Tibial artery (tissue), 4 donors: ENCODE results near the gene TMEM125.

Experiments
- DNase-seq, 2 donors: peaks; one replicate each; pipeline ENCODE4 v3.0.0-alpha.2; 2019
- H3K27ac ChIP-seq, 2 donors: fragments of 200-600 bp; sonication (generic) in 1 of 2; 1 replicate in 1 of 2; 2 replicates in 1 of 2; pipeline ENCODE4 v1.5.1; 2018 to 2019; ENCODE audit warnings: mild to moderate bottlenecking in 1 of 2
- H3K27me3 ChIP-seq, 2 donors: fragments of 200-600 bp; sonication (generic) in 1 of 2; one replicate each; pipeline versions ENCODE4 v1.5.1 to v1.6.0; 2016 to 2019
- H3K36me3 ChIP-seq, 3 donors: fragments of 200-600 bp; sonication (generic) in 2 of 3; one replicate each; pipeline ENCODE4 v1.5.1; 2016 to 2019; ENCODE audit warnings: mild to moderate bottlenecking in 2 of 3
- H3K4me1 ChIP-seq, 4 donors: fragments of 200-600 bp; sonication (generic) in 2 of 4; 1 replicate in 3 of 4; 2 replicates in 1 of 4; pipeline ENCODE4 v1.5.1; 2016 to 2019
- H3K4me3 ChIP-seq, 2 donors: fragments of 200-600 bp; sonication (generic) in 1 of 2; 1 replicate in 1 of 2; 2 replicates in 1 of 2; pipeline ENCODE4 v1.5.1; 2018 to 2019; ENCODE audit warnings: mild to moderate bottlenecking in 2 of 2
- H3K9me3 ChIP-seq, 3 donors: fragments of 200-600 bp; sonication (generic) in 1 of 3; one replicate each; pipeline ENCODE4 v1.5.1; 2016 to 2019
- intact Hi-C: fragments of 100-400 bp; cut with DNase I; formaldehyde crosslinking; loops from one replicate; pipeline ENCODE4 v1.15.0; 2023; ENCODE audit warnings: low total_unique reads
- TF ChIP-seq, protein P1 (sequence below), 2 experiments: fragments of 200-600 bp in 1 of 2; fragments of 450-650 bp in 1 of 2; IDR thresholded peaks; one replicate each; pipeline ENCODE4 v1.5.1; 2017 to 2019; ENCODE audit warnings: antibody characterized with exemption in 2 of 2, mild to moderate bottlenecking in 1 of 2, moderate library complexity in 1 of 2

The TMEM125 gene

DNA sequence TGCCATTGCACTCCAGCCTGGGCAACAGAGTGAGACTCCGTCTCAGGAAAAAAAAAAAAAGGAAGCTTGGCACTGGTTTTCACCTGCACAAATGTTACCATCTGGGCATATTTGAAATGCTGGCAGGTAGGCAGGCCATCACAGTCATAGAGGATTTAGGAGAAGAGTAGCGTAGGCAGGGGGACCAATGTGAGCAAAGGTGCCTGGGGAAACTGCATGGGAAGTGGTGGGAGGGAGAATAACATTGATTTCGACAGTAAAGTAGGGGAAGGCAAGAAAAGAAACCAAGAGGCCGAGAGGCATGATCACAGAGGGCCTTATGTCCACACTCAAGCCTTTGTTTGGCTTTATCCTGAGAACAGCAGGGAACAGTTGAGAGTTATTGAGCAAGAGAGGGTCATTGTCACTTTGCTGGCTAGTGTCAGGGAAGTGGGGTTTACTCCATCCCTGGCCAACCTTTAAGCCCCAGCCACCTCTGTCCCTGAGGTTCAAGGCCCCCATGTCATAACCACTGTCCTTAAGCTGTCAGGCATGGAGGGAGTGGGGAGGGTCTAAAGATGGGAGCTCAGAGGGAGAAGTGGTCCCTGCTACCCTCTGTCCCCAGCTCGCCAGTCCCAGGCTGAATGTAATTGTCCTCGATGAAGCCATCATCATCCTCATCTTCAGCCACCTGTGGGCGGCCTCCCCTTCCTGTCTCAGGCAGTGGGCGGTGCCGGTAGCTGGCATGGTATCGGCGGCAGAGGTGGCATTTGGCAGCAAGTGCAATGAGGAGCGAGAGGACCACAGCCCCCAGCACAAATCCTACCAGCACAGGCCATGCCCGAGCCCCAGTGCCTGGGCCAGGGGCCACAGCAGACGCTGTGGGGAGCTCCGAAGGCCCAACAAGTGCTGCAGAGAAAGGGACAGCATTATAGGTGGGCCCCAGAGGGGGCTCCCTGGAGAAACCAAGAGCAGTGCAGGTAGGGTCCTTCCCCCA, 12.7 kb downstream of the TMEM125 start:
- no peak for DNase-seq
- H3K4me3 ChIP-seq, result no peak overlapping the region
- H3K36me3 ChIP-seq, result peaks cover 0 to 5% (median 0%) of the 10 kb centered on the region in 3 donors
- TF ChIP-seq, protein P1, sequence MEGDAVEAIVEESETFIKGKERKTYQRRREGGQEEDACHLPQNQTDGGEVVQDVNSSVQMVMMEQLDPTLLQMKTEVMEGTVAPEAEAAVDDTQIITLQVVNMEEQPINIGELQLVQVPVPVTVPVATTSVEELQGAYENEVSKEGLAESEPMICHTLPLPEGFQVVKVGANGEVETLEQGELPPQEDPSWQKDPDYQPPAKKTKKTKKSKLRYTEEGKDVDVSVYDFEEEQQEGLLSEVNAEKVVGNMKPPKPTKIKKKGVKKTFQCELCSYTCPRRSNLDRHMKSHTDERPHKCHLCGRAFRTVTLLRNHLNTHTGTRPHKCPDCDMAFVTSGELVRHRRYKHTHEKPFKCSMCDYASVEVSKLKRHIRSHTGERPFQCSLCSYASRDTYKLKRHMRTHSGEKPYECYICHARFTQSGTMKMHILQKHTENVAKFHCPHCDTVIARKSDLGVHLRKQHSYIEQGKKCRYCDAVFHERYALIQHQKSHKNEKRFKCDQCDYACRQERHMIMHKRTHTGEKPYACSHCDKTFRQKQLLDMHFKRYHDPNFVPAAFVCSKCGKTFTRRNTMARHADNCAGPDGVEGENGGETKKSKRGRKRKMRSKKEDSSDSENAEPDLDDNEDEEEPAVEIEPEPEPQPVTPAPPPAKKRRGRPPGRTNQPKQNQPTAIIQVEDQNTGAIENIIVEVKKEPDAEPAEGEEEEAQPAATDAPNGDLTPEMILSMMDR (IDR thresholded peaks at IDR 0.05), result no peak
- H3K27ac ChIP-seq, result no peak overlapping the region
- H3K27me3 ChIP-seq, result peaks cover 0 to 10% of the 10 kb centered on the region in 2 donors
- no peaks in the 10 kb centered on the region for H3K4me1 ChIP-seq
- H3K9me3 ChIP-seq, result no peaks in the 10 kb centered on the region
- intact Hi-C loops, result no loop called here

DNA sequence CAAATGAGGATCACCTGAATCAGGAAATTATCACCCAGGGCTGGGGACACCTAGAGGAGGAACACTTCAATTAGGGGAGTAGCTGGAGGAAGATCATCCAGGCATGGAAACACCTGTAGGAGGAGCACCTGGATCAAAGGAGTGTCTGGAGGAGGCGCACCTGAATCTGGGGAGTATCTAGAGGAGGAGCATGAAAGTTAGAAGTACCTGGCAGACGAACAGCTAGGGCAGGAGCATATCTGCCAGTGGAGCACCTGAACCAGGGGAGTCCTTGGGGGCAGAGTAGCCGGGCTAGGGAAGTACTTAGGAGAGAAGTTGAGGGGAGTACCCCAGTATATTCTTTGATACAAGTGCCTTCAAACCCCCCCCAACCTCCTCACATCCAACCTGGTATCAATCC, 14.3 kb downstream of the TMEM125 start:
- H3K36me3 ChIP-seq, result peaks cover 0 to 5% (median 0%) of the 10 kb centered on the region in 3 donors
- peaks cover 0 to 10% of the 10 kb centered on the region in 2 donors for H3K27me3 ChIP-seq
- peak in 1 of 2 donors; percentile 24 for DNase-seq
- TF ChIP-seq, protein P1 (IDR thresholded peaks at IDR 0.05), result no peak
- H3K4me1 ChIP-seq, result no peaks in the 10 kb centered on the region
- intact Hi-C loops, result no loop called here
- no peaks in the 10 kb centered on the region for H3K9me3 ChIP-seq
- H3K4me3 ChIP-seq, result no peak overlapping the region
- H3K27ac ChIP-seq, result no peak overlapping the region

DNA sequence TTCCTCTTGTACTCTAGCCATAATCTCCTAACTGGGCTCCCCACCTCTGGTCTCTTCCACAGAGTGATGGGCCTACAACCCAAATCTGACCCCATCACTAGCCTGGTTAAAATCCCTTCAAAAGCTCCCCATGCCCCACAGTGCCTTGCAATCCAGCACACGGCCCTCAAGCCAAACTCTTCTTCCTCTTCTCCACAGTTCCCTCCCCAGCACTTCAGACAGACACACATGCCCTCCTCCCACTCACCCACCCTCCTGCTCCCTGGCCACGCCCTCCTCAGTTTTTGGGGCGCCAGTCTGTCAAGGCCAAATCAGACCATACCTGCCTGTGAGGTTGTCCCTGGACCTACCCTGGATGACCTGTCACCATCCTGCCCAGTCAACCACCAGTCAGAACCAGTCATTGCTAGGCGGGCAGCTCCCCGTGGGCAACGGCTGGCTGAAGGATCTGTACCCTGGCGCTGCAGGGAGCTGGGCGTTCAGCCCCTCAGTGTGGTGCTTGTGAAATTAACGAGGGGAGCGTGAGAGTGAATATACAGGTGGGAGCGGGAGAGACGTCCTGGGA, 14.8 kb downstream of the TMEM125 start:
- no peaks in the 10 kb centered on the region for H3K4me1 ChIP-seq
- no peak for DNase-seq
- TF ChIP-seq, protein P1 (IDR thresholded peaks at IDR 0.05), result no peak
- intact Hi-C loops, result no loop called here
- no peak overlapping the region for H3K27ac ChIP-seq
- H3K4me3 ChIP-seq, result no peak overlapping the region
- H3K36me3 ChIP-seq, result peaks cover 0 to 5% (median 0%) of the 10 kb centered on the region in 3 donors
- no peaks in the 10 kb centered on the region for H3K9me3 ChIP-seq
- H3K27me3 ChIP-seq, result peaks cover 0 to 10% of the 10 kb centered on the region in 2 donors

DNA sequence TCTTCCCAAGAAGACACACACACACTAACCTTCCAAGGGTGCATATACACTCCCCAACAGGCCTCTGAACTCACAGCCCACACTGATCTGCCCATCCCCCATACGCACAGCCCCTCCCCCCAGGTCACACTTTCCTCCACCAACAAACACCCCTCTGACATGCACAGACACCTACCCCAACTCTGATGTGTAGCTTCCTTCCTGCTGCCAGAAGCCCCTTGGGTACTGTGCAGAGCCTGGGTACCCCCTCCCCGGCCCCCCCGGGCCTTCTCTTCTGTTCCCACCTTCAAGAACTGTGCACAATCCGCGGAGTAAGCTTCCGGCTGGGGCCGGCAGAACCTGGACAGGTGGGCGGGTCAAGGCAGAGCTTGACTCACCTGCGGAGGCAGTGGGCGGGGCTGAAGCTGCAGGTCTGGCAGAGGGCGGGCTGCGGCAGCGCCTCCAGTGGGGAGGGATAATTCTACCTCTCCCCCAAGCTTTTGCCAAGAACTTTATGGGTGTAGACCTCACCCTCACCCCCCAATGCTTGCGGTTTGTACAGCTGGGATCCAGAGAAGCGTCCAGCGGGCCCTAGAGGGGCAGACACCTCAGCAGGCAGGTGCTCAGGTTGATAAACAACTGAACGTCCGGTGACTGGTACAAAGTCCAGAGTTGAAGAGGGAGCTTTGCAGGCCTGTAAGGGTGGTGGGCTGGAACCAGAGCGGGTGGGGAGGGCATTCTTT, 15.6 kb downstream of the TMEM125 start, which contains the start of gene C1orf210:
TSS of gene C1orf210 (minus strand) at position 313 of the 722 bp plus-strand sequence. CDS start 2,311 bp downstream, outside the sequence.
- Histone ChIP-seq H3K27me3 (peaks cover 0 to 10% of the 10 kb centered on the region in 2 donors), H3K9me3 (no peaks in the 10 kb centered on the region), H3K36me3 (no peaks in the 10 kb centered on the region), H3K4me1 (no peaks in the 10 kb centered on the region), H3K4me3 (no peak within 1 kb of the TSS), H3K27ac (no peak within 1 kb of the TSS)
- intact Hi-C loops, result no loop called here
- DNase-seq, result no peak
- TF ChIP-seq, protein P1 (IDR thresholded peaks at IDR 0.05), result no peak

DNA sequence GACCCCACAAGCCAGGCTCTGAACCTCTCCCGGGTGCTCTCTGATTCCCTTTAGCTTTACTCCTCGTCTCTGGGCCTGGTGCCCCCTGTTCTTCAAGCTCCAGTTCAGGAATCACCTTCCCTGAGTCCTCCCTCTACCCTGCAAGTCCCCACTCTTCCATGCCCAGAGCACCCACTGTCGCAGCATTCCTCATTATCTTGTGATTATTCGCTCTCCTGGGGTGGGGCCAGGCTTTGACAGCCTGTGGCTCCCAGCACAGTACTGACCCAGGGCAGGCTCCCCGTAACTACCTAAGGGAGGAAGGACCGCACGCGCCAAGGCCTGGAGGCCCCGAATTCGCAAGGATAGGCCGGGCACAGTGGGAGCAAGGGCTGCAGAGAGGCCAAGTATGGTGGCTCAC, 16.3 kb downstream of the TMEM125 start:
- TF ChIP-seq, protein P1 (IDR thresholded peaks at IDR 0.05), result no peak
- Histone ChIP-seq H3K9me3 (no peaks in the 10 kb centered on the region), H3K27ac (no peak overlapping the region), H3K4me1 (no peaks in the 10 kb centered on the region), H3K4me3 (no peak overlapping the region), H3K36me3 (no peaks in the 10 kb centered on the region), H3K27me3 (peaks cover 0 to 10% of the 10 kb centered on the region in 2 donors)
- no peak for DNase-seq
- intact Hi-C loops, result no loop called here
